ENCODE measurements around the gene DNM3.

GRCh38 chr1:171961861-171962260 lies 120.6 kb downstream of the DNM3 start:
- no peak for TF ChIP-seq EP300 (IDR thresholded peaks at IDR 0.05; ENCODE audit: borderline replicate concordance)
- TF ChIP-seq FOXM1 (IDR thresholded peaks at IDR 0.05; ENCODE audit: borderline replicate concordance, low read depth): no peak
- no peak for TF ChIP-seq RAD21 (IDR thresholded peaks at IDR 0.05; ENCODE audit: low read depth)
- no peak for TF ChIP-seq CREB1 (IDR thresholded peaks at IDR 0.05; ENCODE audit: low read depth)
- no peak for TF ChIP-seq MAX (IDR thresholded peaks at IDR 0.05)
- no peak for TF ChIP-seq YY1 (IDR thresholded peaks at IDR 0.05; ENCODE audit: low read depth)
- TF ChIP-seq TAF1 (IDR thresholded peaks at IDR 0.05; ENCODE audit: low read depth): no peak
- no peak for TF ChIP-seq EGR1 (IDR thresholded peaks at IDR 0.05)
- no peak for TF ChIP-seq TCF12 (IDR thresholded peaks at IDR 0.05; ENCODE audit: low read depth)
